GM23248 (cell line): ENCODE data around the gene ZNF862.

Experiments
- EZH2 ChIP-seq: fragments of 200-600 bp; sonication (generic); IDR thresholded peaks from 2 replicates; pipeline ENCODE4 v1.6.1; 2018; ENCODE audit warnings: antibody characterized with exemption, mild to moderate bottlenecking; ENCODE audit not compliant: insufficient read depth, poor library complexity, severe bottlenecking
- EZH2phosphoT487 ChIP-seq: fragments of 200-600 bp; sonication (generic); IDR thresholded peaks from 2 replicates; pipeline ENCODE4 v1.6.1; 2018; ENCODE audit warnings: antibody characterized with exemption, moderate library complexity, mild to moderate bottlenecking, low read depth; ENCODE audit not compliant: insufficient read depth

GRCh38 chr7:149843566-149843965, 5.4 kb downstream of the ZNF862 start:
- no peak for TF ChIP-seq EZH2
- no peak for TF ChIP-seq EZH2phosphoT487
